AG04450 (cell line): ENCODE data around the gene SCFD2. TPM values are rescaled to one million over a fixed set of nuclear protein-coding genes. Genes with fewer than 3 reads are reported as not detected.

Source experiments
- CTCF ChIA-PET: fragments of 300-600, 350-600 bp; formaldehyde crosslinking; extraction: SDS; loops from one replicate; lab custom pipeline; 2022; ENCODE audit warnings: antibody characterized with exemption, inconsistent platforms; lab: Charles Lee
- POLR2A ChIA-PET: fragments of 350-600 bp; formaldehyde crosslinking; extraction: SDS; loops from one replicate; lab custom pipeline; 2021; ENCODE audit warnings: antibody characterized with exemption, inconsistent platforms; lab: Yijun Ruan, JAX
- DNase-seq: peaks from one replicate; pipeline ENCODE4 v3.0.0-alpha.2; 2011; ENCODE audit warnings: low read depth, low spot score
- H3K27ac ChIP-seq: one replicate; pipeline ENCODE4 v1.5.1; 2012; ENCODE audit warnings: low read depth, low read length, control low read depth
- H3K27me3 ChIP-seq: one replicate; pipeline ENCODE4 v1.6.0; 2012; ENCODE audit warnings: low read length; ENCODE audit not compliant: control insufficient read depth, insufficient read depth
- H3K4me3 ChIP-seq: 2 replicates; pipeline ENCODE4 v1.5.1; 2011; ENCODE audit warnings: mild to moderate bottlenecking, low read depth, low read length, control low read depth
- H3K9me3 ChIP-seq: 2 replicates; pipeline ENCODE4 v1.5.1; 2012; ENCODE audit warnings: low read length; ENCODE audit not compliant: control insufficient read depth, insufficient read depth
- polyA plus RNA-seq: library from polyadenylated mRNA; depleted of rRNA; stranded (reverse); fragments of >200 nt; gene quantifications from 2 replicates; pipeline ENCODE4 v1.2.3, GENCODE V29; 2011
- TF ChIP-seq, protein P1 (sequence below): IDR thresholded peaks from 2 replicates; pipeline ENCODE4 v1.5.1; 2011; ENCODE audit warnings: low read depth, low read length, control low read depth, inconsistent platforms

The SCFD2 gene
- polyA plus RNA-seq, 1 experiment: 16.4 TPM

- CTCF ChIA-PET: no interaction called here
- Histone ChIP-seq H3K9me3 (no peaks in the 10 kb centered on the region), H3K27ac (no peak overlapping the region), H3K27me3 (no peaks in the 10 kb centered on the region), H3K4me3 (no peak overlapping the region)
- POLR2A ChIA-PET: no interaction called here
- no peak for DNase-seq
- TF ChIP-seq, protein P1, sequence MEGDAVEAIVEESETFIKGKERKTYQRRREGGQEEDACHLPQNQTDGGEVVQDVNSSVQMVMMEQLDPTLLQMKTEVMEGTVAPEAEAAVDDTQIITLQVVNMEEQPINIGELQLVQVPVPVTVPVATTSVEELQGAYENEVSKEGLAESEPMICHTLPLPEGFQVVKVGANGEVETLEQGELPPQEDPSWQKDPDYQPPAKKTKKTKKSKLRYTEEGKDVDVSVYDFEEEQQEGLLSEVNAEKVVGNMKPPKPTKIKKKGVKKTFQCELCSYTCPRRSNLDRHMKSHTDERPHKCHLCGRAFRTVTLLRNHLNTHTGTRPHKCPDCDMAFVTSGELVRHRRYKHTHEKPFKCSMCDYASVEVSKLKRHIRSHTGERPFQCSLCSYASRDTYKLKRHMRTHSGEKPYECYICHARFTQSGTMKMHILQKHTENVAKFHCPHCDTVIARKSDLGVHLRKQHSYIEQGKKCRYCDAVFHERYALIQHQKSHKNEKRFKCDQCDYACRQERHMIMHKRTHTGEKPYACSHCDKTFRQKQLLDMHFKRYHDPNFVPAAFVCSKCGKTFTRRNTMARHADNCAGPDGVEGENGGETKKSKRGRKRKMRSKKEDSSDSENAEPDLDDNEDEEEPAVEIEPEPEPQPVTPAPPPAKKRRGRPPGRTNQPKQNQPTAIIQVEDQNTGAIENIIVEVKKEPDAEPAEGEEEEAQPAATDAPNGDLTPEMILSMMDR: no peak
Measured at GRCh38 chr4:52939325-52939724, 426.5 kb downstream of the SCFD2 start.

DNA sequence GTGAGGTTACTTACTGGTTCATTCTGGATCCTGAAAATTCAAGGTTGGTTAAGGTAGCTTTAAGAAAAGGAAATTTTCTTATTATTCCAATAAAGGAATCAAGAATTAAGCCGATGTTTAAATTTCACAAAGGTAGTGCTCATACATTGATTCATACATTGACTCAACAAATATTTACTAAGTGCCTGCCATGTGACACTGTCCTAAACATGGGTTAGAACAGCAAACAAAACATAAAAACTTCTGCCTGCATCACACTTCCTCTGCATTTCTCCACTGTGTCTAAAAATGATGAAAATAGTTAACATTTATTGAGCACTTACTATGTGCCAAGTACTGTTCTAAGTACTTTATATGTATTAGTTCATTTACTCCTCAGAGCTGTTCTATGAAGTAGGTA lies 428.0 kb downstream of the SCFD2 start:
- DNase-seq: no peak

DNA sequence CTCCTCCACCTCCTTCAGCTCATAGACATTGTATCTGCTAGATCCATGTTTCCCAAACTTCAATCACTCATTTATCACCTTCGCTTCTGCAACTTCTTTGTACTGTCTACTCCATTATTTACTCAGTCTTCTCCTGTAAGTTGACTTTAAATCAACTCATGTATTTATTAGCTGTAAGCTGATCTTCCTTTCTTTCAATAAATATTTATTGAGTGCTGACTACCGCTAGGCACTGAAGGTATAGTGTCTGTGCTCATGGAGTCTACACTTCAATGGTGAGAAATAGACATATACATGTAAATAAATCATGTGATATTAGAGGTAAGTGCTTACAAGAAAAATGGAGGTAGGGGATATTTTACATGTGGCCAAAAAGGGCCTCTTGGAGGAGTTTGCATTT lies 429.1 kb downstream of the SCFD2 start:
- Histone ChIP-seq H3K4me3 (no peak overlapping the region), H3K27me3 (no peaks in the 10 kb centered on the region), H3K9me3 (no peaks in the 10 kb centered on the region), H3K27ac (no peak overlapping the region)
- TF ChIP-seq, protein P1: no peak
- ChIA-PET POLR2A (no interaction called here), CTCF (interaction anchor here (2.4 kb wide), 1 partner anchor 25 kb away, joined by 11 read pairs; no protein-coding TSS in a partner anchor)
- no peak for DNase-seq

More for the DNA sequence above, 428.0 kb downstream of the SCFD2 start:
- Histone ChIP-seq H3K4me3 (no peak overlapping the region), H3K9me3 (no peaks in the 10 kb centered on the region), H3K27ac (no peak overlapping the region), H3K27me3 (no peaks in the 10 kb centered on the region)
- ChIA-PET POLR2A (no interaction called here), CTCF (interaction anchor here (2.4 kb wide), 1 partner anchor 26 kb away, joined by 11 read pairs; no protein-coding TSS in a partner anchor)
- TF ChIP-seq, protein P1: no peak

GRCh38 chr4:52935317-52935716 lies 430.5 kb downstream of the SCFD2 start:
- ChIA-PET CTCF (interaction anchor here (4.9 kb wide), 1 partner anchor 23 kb away, joined by 20 read pairs; no protein-coding TSS in a partner anchor), POLR2A (no interaction called here)
- Histone ChIP-seq H3K27me3 (no peaks in the 10 kb centered on the region), H3K9me3 (no peaks in the 10 kb centered on the region), H3K4me3 (no peak overlapping the region), H3K27ac (no peak overlapping the region)
- TF ChIP-seq, protein P1: no peak
- no peak for DNase-seq

GRCh38 chr4:52933738-52934137 lies 432.1 kb downstream of the SCFD2 start:
- Histone ChIP-seq H3K27me3 (no peaks in the 10 kb centered on the region), H3K9me3 (no peaks in the 10 kb centered on the region), H3K4me3 (no peak overlapping the region), H3K27ac (no peak overlapping the region)
- ChIA-PET CTCF (interaction anchor here (4.9 kb wide), 1 partner anchor 22 kb away, joined by 20 read pairs; no protein-coding TSS in a partner anchor), POLR2A (no interaction called here)
- TF ChIP-seq, protein P1: no peak
- DNase-seq: no peak
